Ovary (tissue), 9 donors: Measurements from ENCODE around the gene BBS7. TPM values are rescaled to one million over a fixed set of nuclear protein-coding genes. Genes with fewer than 3 reads are reported as not detected.

Source experiments
- DNase-seq, 5 donors: peaks; one replicate each; pipeline ENCODE4 v3.0.0-alpha.2; 2019 to 2020
- H3K27ac ChIP-seq, 2 donors: fragments of 200-600 bp; one replicate each; pipeline versions ENCODE4 v1.5.1 to v1.8.0; 2019 to 2022
- H3K27me3 ChIP-seq: fragments of 200-600 bp; one replicate; pipeline ENCODE4 v1.8.0; 2022
- H3K36me3 ChIP-seq: fragments of 200-600 bp; sonication (generic); one replicate; pipeline ENCODE4 v1.5.1; 2019
- H3K4me1 ChIP-seq: one replicate; pipeline ENCODE4 v1.8.1; 2013; ENCODE audit warnings: mild to moderate bottlenecking, moderate library complexity; ENCODE audit not compliant: insufficient read depth
- H3K4me3 ChIP-seq: fragments of 200-600 bp; sonication (generic); one replicate; pipeline ENCODE4 v1.5.1; 2017
- H3K9me3 ChIP-seq, 2 donors: fragments of 200-600 bp in 1 of 2; sonication (generic) in 1 of 2; one replicate each; pipeline versions ENCODE4 v1.5.1 to v1.8.1; 2013 to 2019; ENCODE audit warnings: mild to moderate bottlenecking in 1 of 2, moderate library complexity in 1 of 2
- EP300 ChIP-seq: sonication (generic); formaldehyde crosslinking; IDR thresholded peaks from one replicate; pipeline ENCODE4 v1.6.1; 2017; ENCODE audit warnings: antibody characterized with exemption
- POLR2A ChIP-seq: fragments of 450-650 bp; IDR thresholded peaks from one replicate; pipeline ENCODE4 v1.6.1; 2017; ENCODE audit warnings: antibody characterized with exemption, mild to moderate bottlenecking, moderate library complexity
- WGBS, 3 donors: extraction: QIAGEN DNeasy Blood & Tissue Kit in 1 of 3; methylation state at CpG; one replicate each; pipeline versions ENCODE4 v1.1.5 to v1.1.7; 2013 to 2017; 5-methylcytosine and 5-hydroxymethylcytosine counted together
- intact Hi-C, 4 donors: fragments of 100-400 bp; cut with DNase I; formaldehyde crosslinking; loops; one replicate each; pipeline versions ENCODE4 v1.11.0 to v1.15.1; 2022 to 2023
- polyA plus RNA-seq, 2 donors: library from polyadenylated mRNA; stranded (reverse); fragments of 200-250 nt in 1 of 2; fragments of 350-450 nt in 1 of 2; fragmentation: Illumina TruSeq in 1 of 2; extraction: RNeasy Lipid Tissue Mini Kit (QIAGEN cat#74804) in 1 of 2; gene quantifications; one replicate each; pipeline ENCODE4 v1.2.3, GENCODE V29; 2013 to 2014
- total RNA-seq, 7 donors: library from RNA; depleted of rRNA in 2 of 7; stranded (reverse); fragments of >200 nt in 2 of 7; fragmentation: NEBNext Ultra II Directional in 3 of 7; extraction: Animal tissue kit (Norgen Biotek cat#: 25700) in 3 of 7; gene quantifications; one replicate each; pipeline versions ENCODE4 v1.1.0 to v1.2.4, GENCODE V29; 2016 to 2023
- TF ChIP-seq, protein P1 (sequence below), 3 donors: fragments of 450-650 bp in 2 of 3; fragments of 200-600 bp in 1 of 3; IDR thresholded peaks; one replicate each; pipeline versions ENCODE4 v1.5.1 to v1.8.0; 2016 to 2022; ENCODE audit warnings: antibody characterized with exemption in 3 of 3, mild to moderate bottlenecking in 1 of 3
- donor health status: DM: no; HTN: no; CAD: no; lungs with moderate emphysema.
- donor health status: DM: no; HTN: no; CAD: no.
- donor health status: Bipolar disorder and iron deficiency.
- donor health status: DM: yes; HTN: yes; CAD: no.
- donor health status: DM: no; HTN: no; CAD: no.
- donor health status: DM: yes; HTN: yes; CAD: no.

BBS7 gene
- total and polyA plus RNA-seq, 9 donors: 9.6 to 21.2 (median 19.1) TPM

GRCh38 chr4:121817006-121817405 is 53.3 kb downstream of the BBS7 start:
- H3K9me3 ChIP-seq: no peaks in the 10 kb centered on the region
- no peaks in the 10 kb centered on the region for H3K36me3 ChIP-seq
- WGBS, 3 donors: 88 to 91% (median 89%) methylated on average over 3 of the region's 3 CpGs
- no peak overlapping the region for H3K27ac ChIP-seq
- intact Hi-C loops: no loop called here
- no peaks in the 10 kb centered on the region for H3K4me1 ChIP-seq
- no peak for DNase-seq
- no peaks in the 10 kb centered on the region for H3K27me3 ChIP-seq
- TF ChIP-seq POLR2A (no peak), EP300 (no peak)
- TF ChIP-seq, protein P1, sequence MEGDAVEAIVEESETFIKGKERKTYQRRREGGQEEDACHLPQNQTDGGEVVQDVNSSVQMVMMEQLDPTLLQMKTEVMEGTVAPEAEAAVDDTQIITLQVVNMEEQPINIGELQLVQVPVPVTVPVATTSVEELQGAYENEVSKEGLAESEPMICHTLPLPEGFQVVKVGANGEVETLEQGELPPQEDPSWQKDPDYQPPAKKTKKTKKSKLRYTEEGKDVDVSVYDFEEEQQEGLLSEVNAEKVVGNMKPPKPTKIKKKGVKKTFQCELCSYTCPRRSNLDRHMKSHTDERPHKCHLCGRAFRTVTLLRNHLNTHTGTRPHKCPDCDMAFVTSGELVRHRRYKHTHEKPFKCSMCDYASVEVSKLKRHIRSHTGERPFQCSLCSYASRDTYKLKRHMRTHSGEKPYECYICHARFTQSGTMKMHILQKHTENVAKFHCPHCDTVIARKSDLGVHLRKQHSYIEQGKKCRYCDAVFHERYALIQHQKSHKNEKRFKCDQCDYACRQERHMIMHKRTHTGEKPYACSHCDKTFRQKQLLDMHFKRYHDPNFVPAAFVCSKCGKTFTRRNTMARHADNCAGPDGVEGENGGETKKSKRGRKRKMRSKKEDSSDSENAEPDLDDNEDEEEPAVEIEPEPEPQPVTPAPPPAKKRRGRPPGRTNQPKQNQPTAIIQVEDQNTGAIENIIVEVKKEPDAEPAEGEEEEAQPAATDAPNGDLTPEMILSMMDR (IDR thresholded peaks at IDR 0.05): no peak
- no peak overlapping the region for H3K4me3 ChIP-seq

DNA sequence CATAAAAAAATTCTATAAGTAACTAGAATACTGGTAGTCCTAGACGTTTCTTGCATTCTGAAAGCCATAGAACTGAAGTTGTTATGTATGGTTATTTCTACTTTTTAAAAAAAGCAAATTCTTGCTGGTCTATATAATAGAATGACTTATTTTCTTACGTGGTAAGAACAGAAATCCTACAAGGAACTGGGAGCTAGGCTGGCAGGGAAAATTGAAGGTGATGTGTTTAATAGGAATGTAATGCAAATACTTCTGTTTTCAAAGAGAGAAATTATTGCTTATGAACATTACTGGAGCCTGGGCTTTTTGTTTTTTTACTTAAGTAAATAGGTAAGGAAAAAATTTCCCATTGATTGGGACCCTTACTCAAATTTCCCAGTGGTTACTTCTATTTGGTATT is 55.5 kb downstream of the BBS7 start:
- TF ChIP-seq, protein P1 (IDR thresholded peaks at IDR 0.05): no peak
- TF ChIP-seq POLR2A: no peak
- TF ChIP-seq EP300: no peak
- Histone ChIP-seq H3K27me3 (no peaks in the 10 kb centered on the region), H3K4me1 (no peaks in the 10 kb centered on the region), H3K9me3 (no peaks in the 10 kb centered on the region), H3K27ac (no peak overlapping the region), H3K36me3 (no peaks in the 10 kb centered on the region), H3K4me3 (no peak overlapping the region)
- intact Hi-C loops: no loop called here
- WGBS, 3 donors: 82 to 86% (median 82%) methylated on average over 2 of the region's 2 CpGs
- DNase-seq: no peak

- Histone ChIP-seq H3K36me3 (no peaks in the 10 kb centered on the region), H3K27me3 (no peaks in the 10 kb centered on the region), H3K4me1 (no peaks in the 10 kb centered on the region), H3K27ac (no peak overlapping the region), H3K4me3 (no peak overlapping the region), H3K9me3 (no peaks in the 10 kb centered on the region)
- no peak for DNase-seq
- TF ChIP-seq EP300 (no peak), POLR2A (no peak)
- TF ChIP-seq, protein P1 (IDR thresholded peaks at IDR 0.05): no peak
- intact Hi-C loops: no loop called here
These were observed 59.2 kb downstream of the BBS7 start for GRCh38 chr4:121811122-121811521.

GRCh38 chr4:121806411-121806810 is 63.9 kb downstream of the BBS7 start:
- intact Hi-C loops: no loop called here

More at GRCh38 chr4:121806411-121806810, 63.9 kb downstream of the BBS7 start:
- H3K9me3 ChIP-seq: no peaks in the 10 kb centered on the region
- TF ChIP-seq POLR2A (no peak), EP300 (no peak)
- TF ChIP-seq, protein P1 (IDR thresholded peaks at IDR 0.05): no peak
- H3K27me3 ChIP-seq: no peaks in the 10 kb centered on the region
- WGBS, 3 donors: 23 to 41% (median 24%) methylated on average over 4 of the region's 4 CpGs
- H3K4me1 ChIP-seq: no peaks in the 10 kb centered on the region
- DNase-seq: no peak
- H3K27ac ChIP-seq: no peak overlapping the region
- H3K4me3 ChIP-seq: no peak overlapping the region
- no peaks in the 10 kb centered on the region for H3K36me3 ChIP-seq
